ENCODE results near the gene CFHR1.
"Not testable (repeated sequence)": the region's sequence is repeated elsewhere in the genome, so short reads cannot be mapped to it uniquely, and the experiment has no call there.

The CFHR1 gene

DNA sequence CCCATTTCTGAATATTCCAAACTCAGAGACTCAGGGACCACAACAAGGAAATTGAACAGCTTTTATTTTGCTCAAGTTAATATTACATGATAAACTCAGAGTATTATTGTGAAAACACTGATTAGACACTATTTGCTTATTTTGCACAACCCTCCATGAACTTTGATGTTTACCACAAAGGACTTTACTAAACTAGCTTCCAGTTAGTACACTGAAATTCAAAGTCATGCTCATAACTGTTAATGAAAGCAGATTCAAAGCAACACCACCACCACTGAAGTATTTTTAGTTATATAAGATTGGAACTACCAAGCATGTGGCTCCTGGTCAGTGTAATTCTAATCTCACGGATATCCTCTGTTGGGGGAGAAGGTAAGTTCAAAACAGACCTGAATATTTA lies at the start of gene CFHR1:
Gene CFHR1, plus strand, starts transcription at position 201 of the 400 bp plus-strand sequence. Its CDS starts 114 bp downstream, at position 315.
- DNase-seq (ENCODE audit: low read depth); H3K4me3 ChIP-seq (ENCODE audit: low read depth, low read length): not testable (repeated sequence)

DNA sequence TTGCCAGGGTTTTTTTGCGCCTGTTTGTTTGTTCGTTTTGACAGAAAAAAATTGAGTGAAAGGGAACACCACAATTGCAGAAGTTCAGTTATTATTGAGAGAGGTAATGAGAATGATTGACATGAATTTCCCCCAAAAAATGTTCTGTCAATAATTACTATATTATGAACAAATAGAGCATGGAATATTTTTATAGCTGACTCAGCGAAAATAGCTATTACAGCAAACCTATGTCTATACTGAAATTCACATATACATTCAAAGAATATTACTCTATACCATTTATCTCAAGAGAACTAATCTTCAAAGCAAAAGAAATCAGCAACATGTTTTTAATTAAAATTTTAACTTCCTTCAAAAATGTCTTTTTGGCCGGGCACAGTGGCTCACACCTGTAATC lies 49.7 kb upstream of the CFHR1 start:
- DNase-seq (ENCODE audit: low read depth); H3K4me3 ChIP-seq (ENCODE audit: low read depth, low read length): not testable (repeated sequence)

DNA sequence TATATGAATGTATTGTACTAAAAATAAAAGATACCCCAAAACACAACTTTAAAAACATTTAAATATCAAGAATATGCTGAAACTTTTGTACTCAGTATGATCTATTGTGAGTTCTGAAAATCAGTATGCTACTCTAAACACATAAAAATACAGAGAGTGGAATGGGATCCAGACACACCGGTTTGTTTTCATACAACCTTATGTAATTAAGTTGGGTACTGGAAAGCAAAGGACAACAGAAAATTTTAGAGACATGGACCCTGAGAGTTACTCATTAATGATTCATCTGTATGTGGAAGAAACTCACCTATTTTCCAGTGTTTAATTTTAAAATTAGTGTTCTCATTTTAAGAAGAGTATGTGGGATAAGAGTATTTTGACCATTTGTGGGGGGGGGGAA lies 45.8 kb upstream of the CFHR1 start:
- no peak for DNase-seq (ENCODE audit: low read depth)
- no peak overlapping the region for H3K4me3 ChIP-seq (ENCODE audit: low read depth, low read length)

DNA sequence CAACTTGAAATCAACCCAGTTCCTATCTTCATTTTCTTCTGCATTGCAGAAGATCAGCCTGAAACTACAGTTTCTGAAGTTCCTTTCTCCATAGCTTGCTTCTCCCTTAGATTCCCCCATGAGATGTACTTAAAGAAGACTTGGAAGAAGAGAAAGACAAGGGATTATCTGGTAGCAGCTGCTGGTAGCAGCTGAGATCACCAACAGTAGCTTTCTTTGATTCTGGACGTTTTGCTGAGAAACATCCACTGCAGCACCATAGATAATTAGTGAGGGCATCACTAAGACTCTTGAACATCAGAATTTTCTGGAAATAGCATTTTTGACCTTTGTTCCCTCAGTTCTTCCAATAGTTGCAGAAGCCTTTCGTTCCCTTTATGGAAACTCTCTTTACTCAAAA lies 45.4 kb upstream of the CFHR1 start:
- H3K4me3 ChIP-seq (ENCODE audit: low read depth, low read length): no peak overlapping the region
- no peak for DNase-seq (ENCODE audit: low read depth)

DNA sequence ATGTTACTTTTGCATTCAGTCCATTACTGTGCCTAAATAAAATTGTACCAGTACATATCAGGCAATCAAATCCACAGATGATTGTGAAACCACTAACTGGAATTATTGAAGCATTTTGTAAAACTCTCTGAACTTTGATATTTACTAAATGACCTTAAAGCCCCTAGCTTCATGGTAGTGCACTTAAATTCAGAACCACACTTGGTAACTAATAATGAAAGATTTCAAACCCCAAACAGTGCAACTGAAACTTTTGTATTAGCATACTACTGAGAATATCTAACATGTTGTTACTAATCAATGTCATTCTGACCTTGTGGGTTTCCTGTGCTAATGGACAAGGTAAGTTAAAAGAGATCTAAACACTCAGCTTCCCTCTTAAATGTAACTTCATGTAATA lies 44.9 kb upstream of the CFHR1 start, which contains the start of gene CFHR3:
Gene CFHR3, plus strand, starts transcription at position 238 of the 400 bp plus-strand sequence. Its CDS starts 47 bp downstream, at position 285.
- DNase-seq (ENCODE audit: low read depth): no peak
- H3K4me3 ChIP-seq (ENCODE audit: low read depth, low read length): no peak within 1 kb of the TSS

DNA sequence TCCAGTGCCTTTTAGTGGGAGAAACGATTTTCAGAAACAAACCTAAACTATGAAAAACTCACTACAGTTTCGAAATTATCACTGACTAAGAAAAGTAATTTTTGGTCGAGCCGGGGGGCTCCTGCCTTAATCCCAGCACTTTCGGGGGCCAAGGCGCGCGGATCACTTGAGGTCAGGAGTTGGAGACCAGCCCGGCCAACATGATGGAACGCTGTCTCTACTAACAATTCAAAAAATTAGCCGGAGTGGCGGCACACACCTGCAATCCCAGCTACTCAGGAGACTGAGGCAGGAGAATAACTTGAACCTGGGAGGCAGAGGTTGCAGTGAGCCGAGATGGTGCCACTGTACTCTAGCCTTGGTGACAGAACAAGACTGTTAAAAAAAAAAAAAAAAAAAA lies 41.9 kb upstream of the CFHR1 start:
- no peak overlapping the region for H3K4me3 ChIP-seq (ENCODE audit: low read depth, low read length)

DNA sequence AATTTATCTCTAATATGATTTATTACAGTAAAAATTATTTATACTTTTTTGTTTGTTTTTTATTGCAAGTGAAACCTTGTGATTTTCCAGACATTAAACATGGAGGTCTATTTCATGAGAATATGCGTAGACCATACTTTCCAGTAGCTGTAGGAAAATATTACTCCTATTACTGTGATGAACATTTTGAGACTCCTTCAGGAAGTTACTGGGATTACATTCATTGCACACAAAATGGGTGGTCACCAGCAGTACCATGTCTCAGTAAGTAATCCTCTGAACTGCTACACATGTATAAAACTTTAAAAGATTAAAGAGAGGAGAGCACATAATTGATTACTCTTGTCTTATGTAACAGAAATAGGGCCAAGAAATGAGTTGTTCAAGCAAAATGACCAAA lies 40.4 kb upstream of the CFHR1 start:
- H3K4me3 ChIP-seq (ENCODE audit: low read depth, low read length): no peak overlapping the region
- no peak for DNase-seq (ENCODE audit: low read depth)

More for the DNA sequence above, 41.9 kb upstream of the CFHR1 start:
- no peak for DNase-seq (ENCODE audit: low read depth)

DNA sequence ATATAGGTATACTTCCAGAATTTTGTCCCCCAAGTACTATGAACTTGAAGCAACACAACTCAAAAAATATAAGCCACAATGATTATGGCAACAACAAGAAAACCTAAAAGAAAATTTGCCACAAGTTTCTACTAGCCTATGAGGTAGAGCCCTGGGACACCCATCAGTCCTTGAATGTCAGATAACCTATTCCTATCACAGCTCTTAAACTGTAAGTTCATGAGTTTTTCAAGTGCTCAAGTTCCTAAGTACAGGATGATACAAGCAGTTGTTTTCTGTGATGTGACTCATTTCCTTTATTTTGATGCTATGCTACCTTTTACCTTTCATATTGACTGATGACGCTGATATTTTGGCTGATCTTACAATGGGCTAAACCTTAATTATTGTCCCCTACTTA lies 28.3 kb upstream of the CFHR1 start:
- H3K4me3 ChIP-seq (ENCODE audit: low read depth, low read length); DNase-seq (ENCODE audit: low read depth): not testable (repeated sequence)

DNA sequence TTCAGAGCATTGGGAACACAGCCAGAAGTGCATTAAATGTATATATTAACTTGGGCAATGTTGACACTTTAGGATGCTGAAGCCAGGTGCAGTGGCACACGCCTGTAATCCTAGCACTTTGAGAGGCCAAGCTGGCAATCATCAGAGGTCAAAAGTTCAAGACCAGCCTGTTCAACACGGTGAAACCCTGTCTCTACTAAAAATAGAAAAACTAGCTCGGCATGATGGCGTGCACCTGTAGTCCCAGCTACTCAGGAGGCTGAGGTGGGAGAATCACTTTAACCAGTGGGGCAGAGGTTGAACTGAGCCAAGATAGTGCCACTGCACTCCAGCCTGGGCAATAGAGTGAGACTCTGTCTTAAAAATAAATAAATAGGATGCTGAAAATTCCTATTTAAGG lies 25.4 kb upstream of the CFHR1 start:
- not testable (repeated sequence) for DNase-seq (ENCODE audit: low read depth); H3K4me3 ChIP-seq (ENCODE audit: low read depth, low read length)

DNA sequence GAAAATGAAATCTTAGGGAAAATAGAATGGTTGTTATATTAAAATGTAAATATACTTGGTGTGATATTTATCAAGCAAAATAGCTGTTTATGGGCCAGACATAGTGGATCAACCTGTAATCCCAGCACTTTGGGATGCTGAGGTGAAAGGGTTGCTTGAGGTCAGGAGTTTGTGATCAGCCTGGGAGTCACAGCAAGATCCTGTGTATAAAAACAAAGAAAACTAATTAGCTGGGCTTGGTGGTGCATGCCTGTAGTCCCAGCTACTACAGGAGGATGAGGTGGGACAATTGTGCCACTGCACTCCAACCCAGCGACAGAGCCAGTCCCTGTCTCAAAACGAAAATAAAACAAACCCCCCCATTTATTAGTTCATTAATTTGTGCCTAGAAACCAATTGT lies 21.6 kb upstream of the CFHR1 start:
- no peak for DNase-seq (ENCODE audit: low read depth)
- H3K4me3 ChIP-seq (ENCODE audit: low read depth, low read length): no peak overlapping the region

DNA sequence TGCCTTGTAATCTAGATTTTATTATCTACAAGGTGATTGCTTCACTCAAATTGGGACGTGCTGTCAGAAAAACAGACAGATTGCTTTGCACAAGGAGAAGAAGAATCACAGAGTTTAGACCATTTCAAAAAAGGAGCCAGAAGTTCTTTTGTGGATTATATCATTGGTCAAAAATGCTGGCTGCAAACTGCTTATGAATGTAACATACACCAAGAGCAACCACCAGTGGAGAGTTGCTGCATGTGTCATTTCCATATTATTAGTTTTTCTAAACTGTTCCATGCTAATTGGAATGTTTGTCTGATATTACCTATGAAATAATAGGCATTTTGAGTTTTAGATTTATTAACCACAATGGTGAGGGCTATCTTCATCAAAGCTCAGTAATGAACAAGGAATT lies 17.6 kb upstream of the CFHR1 start:
- DNase-seq (ENCODE audit: low read depth); H3K4me3 ChIP-seq (ENCODE audit: low read depth, low read length): not testable (repeated sequence)

DNA sequence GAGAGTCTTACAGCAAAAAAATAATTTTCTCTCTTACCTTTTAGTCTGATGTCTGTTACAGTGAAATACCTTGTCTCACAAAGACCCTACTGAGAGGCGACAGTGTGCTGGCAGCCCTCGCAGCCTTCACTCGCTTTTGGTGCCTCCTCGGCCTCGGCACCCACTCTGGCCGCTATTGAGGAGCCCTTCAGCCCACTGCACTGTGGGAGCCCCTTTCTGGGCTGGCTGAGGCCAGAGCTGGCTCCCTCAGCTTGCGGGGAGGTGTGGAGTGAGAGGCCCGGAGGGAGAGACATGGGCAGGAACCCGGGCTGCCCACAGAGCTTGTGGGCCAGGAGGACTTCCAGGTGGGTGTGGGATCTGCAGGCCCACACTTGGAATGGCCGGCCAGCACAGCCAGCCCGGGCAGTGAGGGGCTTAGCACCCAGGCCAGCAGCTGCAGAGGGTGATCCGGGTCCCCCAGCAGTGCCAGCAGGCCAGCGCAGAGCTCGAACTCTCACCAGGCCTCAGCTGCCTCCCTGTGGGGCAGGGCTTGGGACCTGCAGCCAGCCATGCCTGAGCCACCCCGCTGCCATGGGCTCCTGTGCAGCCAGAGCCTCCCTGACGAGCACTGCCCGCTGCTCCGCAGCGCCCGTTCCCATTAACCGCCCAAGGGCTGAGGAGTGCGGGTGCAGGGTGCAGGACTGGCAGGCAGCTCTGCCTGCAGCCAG lies 10.8 kb upstream of the CFHR1 start:
- H3K4me3 ChIP-seq (ENCODE audit: low read depth, low read length): no peak overlapping the region
- no peak for DNase-seq (ENCODE audit: low read depth)

DNA sequence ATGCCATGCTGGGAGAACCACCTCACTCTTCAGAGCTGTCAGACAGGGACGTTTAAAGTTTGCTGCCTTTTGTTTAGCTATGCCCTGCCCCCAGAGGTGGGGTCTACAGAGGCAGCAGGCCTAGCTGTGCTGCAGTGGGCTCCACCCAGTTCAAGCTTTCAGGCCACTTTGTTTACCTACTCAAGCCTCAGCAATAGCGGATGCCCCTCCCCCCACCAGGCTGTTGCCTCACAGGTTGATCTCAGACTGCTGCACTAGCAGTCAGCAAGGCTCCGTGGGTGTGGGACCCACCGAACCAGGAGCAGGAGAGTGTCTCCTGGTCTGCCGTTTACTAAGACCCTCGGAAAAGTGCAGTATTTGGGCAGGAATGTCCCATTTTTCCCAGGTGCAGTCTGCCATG lies 2.1 kb upstream of the CFHR1 start:
- H3K4me3 ChIP-seq (ENCODE audit: low read depth, low read length); DNase-seq (ENCODE audit: low read depth): not testable (repeated sequence)

DNA sequence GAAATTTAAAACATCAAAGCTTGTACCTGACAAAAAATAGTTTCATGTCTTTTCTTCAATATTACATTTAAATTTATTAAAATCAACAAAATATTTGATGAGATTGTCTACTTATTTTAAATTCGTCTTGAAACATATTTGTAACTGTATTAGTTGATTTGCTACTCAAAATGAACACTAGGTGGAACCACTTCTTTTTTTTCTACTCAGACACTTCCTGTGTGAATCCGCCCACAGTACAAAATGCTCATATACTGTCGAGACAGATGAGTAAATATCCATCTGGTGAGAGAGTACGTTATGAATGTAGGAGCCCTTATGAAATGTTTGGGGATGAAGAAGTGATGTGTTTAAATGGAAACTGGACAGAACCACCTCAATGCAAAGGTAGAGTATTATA lies 8.3 kb downstream of the CFHR1 start:
- not testable (repeated sequence) for DNase-seq (ENCODE audit: low read depth); H3K4me3 ChIP-seq (ENCODE audit: low read depth, low read length)

DNA sequence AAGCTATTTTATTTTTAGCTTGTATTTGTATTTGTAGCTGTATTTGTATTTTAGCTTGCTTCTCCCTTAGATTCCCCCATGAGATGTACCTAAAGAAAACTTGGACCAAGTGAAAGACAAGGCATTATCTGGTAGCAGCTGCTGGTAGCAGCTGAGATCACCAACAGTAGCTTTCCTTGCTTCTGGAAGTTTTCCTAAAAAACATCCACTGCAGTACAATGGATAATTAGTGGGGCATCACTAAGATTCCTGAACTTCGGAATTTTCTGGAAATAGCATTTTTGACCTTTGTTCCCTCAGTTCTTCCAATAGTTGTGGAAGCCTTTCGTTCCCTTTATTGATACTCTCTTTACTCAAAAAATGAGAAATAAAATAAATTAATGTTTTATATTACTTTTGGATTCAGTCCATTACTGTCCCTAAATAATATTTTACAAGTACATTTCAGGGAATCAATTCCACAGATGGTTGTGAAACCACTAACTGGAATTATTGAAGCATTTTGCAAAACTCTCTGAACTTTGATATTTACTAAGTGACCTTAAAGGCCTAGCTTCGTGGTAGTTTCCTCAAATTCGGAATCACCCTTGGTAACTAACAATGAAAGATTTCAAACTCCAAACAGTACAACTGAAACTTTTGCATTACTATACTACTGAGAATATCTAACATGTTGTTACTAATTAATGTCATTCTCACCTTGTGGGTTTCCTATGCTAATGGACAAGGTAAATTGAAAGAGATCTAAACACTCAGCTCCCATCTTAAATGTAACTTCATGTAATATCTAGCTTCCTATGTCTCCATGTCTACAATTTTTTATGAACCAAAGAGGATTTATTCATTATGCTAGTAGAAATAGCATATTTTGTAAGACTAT lies 30.3 kb downstream of the CFHR1 start:
- H3K4me3 ChIP-seq (ENCODE audit: low read depth, low read length); DNase-seq (ENCODE audit: low read depth): not testable (repeated sequence)

DNA sequence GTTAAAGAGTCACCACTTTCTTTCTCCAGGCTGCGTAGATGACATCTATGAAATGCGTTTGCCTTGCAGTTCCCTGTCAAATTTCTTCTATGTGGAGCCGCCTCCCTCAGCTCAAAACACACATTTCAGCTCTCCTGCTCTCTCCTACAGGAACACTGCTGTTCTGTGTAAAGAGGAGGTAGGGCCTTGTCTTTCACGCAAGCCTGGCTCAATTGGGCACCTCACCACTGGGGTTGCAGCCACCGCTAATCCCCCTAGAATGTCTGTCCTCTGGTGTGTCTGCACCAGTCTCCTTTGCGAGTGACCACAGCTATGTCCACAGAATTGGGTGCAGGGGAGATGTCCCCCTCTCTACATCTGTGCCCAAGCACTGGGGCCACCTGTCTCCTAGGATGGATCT lies 36.5 kb downstream of the CFHR1 start:
- H3K4me3 ChIP-seq (ENCODE audit: low read depth, low read length): no peak overlapping the region
- no peak for DNase-seq (ENCODE audit: low read depth)

DNA sequence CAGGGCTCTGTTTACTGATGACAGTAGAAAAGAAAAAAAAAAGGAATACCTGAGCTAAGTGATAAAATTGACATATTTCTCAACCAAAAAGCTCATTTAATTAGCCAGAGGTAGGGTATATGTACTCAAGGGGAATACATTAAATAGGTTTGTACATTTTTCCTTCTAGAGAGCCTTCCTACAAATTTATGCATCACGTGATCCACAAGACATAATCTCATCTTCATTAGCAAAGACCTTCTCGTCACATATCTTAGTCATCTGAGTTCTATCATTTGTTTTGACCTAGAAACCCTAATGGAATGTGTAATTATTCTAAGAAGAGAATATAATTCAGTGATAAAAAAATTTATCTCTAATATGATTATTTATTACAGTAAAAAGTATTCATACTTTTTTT lies 37.7 kb downstream of the CFHR1 start:
- H3K4me3 ChIP-seq (ENCODE audit: low read depth, low read length): no peak overlapping the region
- DNase-seq (ENCODE audit: low read depth): no peak

DNA sequence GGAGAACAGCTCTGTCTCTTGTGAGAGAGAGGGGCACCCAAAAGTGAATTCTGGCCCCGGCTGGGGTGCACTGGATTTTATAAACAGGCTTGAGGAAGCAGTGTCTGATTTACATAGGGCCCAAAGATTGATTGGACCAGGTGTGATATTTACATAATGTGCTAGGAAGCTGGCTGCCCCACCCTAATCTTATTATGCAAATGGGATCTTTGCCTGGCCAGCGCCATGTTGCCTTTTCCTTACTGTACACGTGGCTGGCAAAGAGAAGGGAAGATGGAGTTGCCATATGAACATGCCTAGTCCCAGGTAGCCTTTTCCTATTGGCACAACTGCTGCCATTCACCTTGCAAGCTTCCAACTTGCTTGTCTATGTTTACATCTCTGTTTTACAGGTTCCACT lies 39.3 kb downstream of the CFHR1 start:
- DNase-seq (ENCODE audit: low read depth): no peak
- no peak overlapping the region for H3K4me3 ChIP-seq (ENCODE audit: low read depth, low read length)

DNA sequence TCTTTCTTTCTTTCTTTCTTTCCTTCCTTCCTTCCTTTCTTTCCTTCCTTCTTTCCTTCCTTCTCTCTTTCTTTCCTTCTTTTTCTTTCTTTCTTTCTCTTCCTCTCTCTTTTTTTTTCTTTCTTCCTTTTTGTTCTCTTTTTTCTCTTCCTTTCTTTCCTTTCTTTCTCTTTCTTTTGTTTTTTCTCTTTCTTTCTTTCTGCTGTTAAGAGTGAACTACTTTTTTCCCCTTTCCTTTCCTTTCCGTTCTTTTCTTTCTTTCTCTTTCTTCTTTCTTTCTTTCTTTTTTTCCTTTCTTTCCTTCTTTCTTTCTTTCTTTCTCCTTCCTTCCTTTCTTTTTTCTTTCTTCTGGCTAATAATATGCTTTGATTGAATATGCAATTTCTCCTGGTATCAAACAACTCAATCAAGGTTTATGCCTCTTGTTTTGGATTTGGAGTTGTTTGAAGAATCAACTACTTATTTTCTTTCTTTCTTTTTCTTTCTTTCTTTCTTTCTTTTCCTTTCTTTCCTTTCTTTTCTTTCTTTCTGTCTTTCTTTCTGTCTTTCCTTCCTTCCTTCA lies 40.9 kb downstream of the CFHR1 start:
- DNase-seq (ENCODE audit: low read depth): no peak
- no peak overlapping the region for H3K4me3 ChIP-seq (ENCODE audit: low read depth, low read length)

DNA sequence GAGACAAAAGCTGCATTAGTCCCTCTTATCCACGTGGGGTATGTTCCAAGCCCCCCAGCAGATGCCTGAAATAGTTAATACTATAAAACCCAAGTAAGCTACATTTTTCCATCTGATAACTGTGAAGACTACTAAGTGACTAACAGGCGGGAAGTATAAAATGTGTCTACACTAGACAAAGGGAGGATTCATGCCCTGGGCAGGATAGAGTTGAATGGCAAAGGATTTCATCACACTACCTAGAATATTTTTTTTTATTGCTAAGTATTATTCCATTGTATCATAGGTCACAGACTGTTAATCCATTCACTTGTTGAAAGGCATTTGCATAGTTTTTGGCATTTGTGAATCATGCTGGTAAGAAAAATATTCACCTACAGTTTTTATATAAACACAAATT lies 41.9 kb downstream of the CFHR1 start:
- H3K4me3 ChIP-seq (ENCODE audit: low read depth, low read length): no peak overlapping the region
- no peak for DNase-seq (ENCODE audit: low read depth)
